Measurements from ENCODE around the gene GABRG3. TPM values are rescaled to one million over a fixed set of nuclear protein-coding genes. Genes with fewer than 3 reads are reported as not detected.
A peak's percentile ranks its signal among the peaks of the same experiment; 100 is the strongest.

The GABRG3 gene
- total RNA-seq, 1 donor from 2014 or later, result 0.21 TPM

GRCh38 chr15:27065151-27065550, 94.2 kb downstream of the GABRG3 start:
- peak; percentile 29 for DNase-seq

DNA sequence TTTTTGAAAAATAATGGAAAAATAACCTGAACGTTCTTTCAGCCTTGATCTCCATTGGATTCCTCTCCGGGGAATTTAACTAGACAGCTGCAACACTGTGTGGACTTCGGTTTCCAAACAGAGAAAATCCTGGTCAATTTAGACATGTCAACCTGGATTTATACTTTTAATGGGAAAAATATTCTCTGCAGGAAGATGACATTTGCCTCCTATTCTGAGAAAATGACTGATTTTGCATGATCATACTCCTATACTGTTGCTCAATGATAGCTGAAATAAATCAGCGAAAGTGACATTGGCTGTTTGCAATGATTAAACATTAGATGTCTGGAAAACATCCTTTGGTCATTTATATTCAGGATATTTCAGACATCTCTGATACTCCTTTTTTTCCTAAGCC, 94.8 kb downstream of the GABRG3 start:
- DNase-seq, result no peak

DNA sequence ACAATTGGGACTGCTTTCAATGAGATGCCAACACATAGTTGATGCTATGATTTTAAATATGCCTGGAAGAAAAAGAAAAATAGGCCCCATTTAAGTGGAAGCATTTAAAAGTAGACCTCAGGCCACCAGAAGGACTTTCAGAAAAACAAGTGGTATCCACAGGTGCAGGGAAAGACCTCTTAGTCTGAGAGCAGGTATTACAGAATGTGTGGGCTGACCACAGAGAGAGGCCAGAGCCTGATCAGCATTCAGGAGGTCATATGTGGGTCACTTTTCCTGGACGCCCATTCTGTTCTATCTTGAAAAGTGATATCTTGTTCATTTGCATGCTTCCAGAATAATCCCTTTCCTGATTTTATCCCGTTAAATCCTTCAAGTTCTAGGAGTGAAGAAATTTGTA, 95.5 kb downstream of the GABRG3 start:
- DNase-seq, result no peak

DNA sequence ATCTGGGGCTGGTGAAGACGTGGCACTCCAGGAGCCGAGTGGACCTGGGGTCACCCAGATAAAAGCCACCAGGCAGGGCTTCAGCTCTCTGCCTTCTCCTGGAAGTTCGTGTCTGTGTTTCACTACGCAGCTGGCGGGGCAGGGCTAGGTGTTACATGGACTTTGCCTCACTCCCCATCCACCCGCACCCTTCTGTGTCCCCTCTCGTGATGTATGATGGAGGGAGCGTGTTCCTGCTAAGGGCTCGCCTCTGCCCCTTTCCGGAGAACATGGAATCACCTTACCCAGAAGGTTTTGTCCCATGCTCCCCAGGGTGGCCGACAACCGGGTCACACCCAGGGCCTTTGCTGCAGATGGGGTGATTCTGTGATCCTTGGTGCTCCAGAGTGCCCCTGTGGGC, 96.2 kb downstream of the GABRG3 start:
- no peak for DNase-seq

- no peak for DNase-seq
Observed at GRCh38 chr15:27070841-27071240, 99.9 kb downstream of the GABRG3 start.

GRCh38 chr15:27074179-27074578, 103.2 kb downstream of the GABRG3 start:
- DNase-seq, result no peak

DNA sequence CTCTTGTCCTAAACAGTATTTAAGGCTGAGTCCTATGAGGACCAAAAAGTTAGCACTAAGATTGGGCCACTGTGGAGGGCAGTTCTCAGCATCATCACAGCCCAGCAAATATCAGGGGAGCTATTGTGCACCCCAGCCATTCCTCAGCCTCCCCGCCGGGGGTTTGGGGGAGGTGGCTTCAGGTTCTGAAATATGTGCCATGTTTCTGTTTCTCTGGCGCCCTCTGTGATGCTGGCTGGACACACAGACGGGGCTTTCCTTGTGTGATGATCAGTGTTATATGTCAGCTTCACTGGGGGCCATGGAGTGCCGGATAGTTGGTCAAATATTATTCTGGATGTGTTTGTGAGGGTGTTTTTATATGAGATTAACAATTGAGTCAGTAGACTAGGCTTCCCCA, 106.8 kb downstream of the GABRG3 start:
- DNase-seq, result no peak

DNA sequence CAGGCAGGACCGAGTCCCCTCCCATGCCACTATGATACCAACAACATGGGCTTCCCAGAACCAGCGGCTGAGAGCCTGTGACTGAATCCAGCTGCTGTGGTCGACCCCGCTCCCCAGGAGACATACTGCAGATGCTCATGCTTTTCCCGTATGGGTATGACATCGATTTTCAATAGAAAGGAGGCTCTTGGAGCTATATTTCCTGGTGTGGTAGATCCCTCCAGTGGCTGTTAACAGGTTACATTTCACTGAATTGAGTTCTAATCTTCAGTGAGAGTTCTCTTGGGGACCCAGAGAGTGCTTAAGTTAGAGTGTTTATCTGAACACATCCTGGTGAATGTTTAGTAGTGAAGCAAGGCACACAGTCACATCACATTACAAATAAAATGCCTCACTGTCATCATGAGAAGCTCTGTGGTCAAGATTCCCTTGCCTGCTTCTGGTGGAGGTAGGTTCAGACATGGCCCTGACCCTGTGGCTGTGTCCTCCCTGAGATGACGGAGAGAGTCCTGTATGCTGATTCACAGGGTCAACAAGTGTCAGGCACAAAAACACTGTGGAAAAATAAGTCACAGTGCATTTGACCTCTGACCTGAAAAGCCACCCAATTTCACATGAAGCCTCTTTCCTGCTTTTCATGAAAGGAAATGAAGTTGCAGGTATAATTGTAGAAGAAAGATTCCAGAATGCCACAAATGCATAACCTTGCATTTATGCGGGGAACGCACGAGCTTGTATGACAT, 110.9 kb downstream of the GABRG3 start:
- no peak for DNase-seq

- no peak for DNase-seq
Observed at GRCh38 chr15:27082526-27082925, 111.5 kb downstream of the GABRG3 start.

- DNase-seq, result no peak
Observed at GRCh38 chr15:27084844-27085243, 113.9 kb downstream of the GABRG3 start.

- DNase-seq, result no peak
Observed at GRCh38 chr15:27086149-27086548, 115.2 kb downstream of the GABRG3 start.

DNA sequence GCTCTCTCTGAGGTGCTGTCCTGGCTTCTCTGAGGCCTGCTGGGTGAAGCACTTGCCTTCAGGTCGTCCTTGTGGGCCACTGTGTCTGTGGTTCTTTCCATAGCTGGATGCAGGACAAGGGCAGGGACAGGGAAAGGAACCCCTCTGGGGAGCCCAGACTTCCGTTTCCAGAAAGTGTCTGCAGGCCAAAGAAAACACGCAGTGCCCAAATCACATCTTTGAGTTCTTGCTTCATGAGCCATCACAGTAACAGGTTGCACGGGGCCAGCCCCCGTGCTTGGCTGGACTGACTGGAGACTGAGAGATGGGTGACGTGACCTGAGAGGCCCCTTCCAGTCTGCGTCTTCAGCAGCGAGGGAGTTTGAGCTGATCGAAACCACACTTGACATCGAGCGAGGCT, 115.8 kb downstream of the GABRG3 start:
- DNase-seq, result no peak

- no peak for DNase-seq
Observed at GRCh38 chr15:27087651-27088583, 116.9 kb downstream of the GABRG3 start.

GRCh38 chr15:27088584-27089232, 117.7 kb downstream of the GABRG3 start:
- no peak for DNase-seq

DNA sequence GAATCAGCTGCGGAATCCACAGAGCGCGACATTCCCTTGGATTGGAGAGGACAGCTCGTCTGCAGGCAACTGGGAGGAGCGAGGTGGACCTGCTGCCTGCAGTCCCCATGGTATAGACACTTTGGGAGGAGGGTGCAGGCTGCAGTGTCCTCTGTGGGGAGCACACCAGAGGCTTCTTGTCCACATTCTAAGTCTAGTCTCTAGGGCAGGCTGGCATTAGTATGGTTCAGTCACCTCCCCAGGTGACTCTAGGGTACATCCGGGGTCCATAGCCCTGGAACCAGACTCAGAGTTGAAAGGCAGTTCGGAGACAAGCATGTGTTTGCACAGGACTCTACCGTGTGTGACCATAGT, 118.2 kb downstream of the GABRG3 start:
- DNase-seq, result no peak

GRCh38 chr15:27089676-27090075, 118.7 kb downstream of the GABRG3 start:
- no peak for DNase-seq

- peak; percentile 14 for DNase-seq
Observed at GRCh38 chr15:27091270-27091940, 120.4 kb downstream of the GABRG3 start.

- no peak for DNase-seq
Observed at GRCh38 chr15:27092390-27092789, 121.4 kb downstream of the GABRG3 start.

GRCh38 chr15:27094235-27094634, 123.3 kb downstream of the GABRG3 start:
- DNase-seq, result peak; percentile 53

DNA sequence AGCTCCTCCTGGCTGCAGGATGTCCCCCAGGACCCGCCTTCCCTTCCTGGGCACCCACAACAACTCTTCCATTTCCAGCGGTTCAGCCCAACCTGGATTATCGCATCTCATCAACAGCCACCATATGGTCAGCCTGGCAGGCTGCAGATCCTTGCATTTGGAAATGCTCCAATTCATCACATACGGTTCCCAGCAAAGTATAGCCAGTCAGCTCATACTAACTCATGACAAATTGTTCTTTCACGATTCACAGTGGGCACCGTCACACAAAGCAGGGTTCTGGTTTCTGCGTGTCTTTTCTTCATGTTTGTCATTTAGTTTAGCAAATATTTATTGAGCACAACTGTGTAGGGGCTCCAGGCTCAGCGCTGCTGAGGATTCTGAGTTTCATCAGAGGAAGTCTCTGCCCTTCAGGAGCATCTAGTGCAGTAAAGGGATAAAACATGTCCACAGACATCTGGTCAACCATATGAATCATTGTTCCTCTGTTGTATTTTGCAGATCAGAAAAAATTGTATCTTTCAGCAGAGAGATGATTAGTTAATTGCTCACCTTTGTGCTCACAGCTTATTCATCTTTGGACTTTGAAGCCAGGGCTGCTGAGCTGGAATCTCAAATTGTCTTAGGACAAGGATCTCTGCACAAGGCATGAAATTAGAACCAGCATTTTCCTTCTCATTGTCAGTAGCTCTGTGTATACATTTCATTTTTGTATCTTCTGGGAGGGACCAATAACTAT, 125.1 kb downstream of the GABRG3 start:
- DNase-seq, result peak; percentile 77

DNA sequence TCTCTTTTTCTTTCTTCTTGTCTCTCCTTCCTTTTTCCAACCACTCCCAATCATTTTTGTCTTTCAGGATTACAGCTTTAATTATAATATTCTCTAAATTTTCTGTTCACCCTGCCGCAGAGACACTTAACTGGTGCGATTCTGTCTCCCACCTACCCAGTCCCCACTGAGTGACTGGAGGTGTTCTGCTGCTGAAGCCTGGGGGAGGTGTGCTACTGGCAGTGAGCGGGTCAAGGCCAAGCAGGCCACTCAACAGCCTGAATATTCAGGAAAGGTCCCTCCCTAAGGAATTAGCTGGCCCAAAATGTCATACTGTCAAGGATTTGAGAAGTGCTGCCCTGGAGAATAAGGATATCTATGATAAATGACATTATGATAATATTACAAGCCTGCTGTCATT, 126.5 kb downstream of the GABRG3 start:
- no peak for DNase-seq

GRCh38 chr15:27101982-27102381, 131.0 kb downstream of the GABRG3 start:
- no peak for DNase-seq

Measured in tongue (tissue), 2 donors.